Erythroblast (primary cell): ENCODE results near the gene MTHFD1L.

Experiments used
- GATA1 ChIP-seq: IDR thresholded peaks from 2 replicates; pipeline ENCODE4 v1.6.1; 2011; ENCODE audit warnings: low read depth, mild to moderate bottlenecking, control low read depth, low read length, moderate library complexity
- POLR2A ChIP-seq: IDR thresholded peaks from 2 replicates; pipeline ENCODE4 v1.6.1; 2011; ENCODE audit warnings: mild to moderate bottlenecking, low read length

DNA sequence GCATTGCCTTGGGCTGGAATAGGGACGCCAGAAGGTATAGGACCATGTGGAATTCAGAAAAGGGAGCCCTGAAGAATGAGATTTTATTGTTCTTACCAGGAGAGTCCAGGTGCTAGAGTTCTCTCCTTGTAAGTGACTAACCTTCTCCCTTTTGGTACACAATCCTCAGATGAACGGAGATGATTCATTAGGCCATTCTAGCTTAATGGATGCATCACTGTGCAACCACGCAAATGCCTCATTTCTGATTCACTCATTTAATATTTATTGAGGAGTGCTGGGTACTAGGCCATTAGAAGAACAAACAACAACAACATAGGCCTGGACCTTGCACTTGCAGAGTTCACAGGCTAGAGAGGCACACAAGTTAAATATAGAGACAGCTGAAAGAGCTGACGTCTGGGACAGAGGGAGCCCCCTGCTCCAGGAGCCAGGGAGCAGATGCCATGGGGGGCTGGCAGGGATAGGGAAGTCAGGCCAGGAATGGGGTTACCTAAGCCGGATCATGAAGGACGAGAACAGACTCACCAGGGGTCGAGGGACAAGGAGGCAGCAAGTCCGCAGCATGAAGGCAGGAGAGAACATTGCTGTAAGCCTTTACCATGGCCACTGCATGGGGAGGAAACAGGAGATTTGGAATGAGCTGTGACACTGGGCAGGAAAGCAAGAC lies 194.7 kb downstream of the MTHFD1L start:
- TF ChIP-seq POLR2A (no peak), GATA1 (no peak)
